Coronary artery (tissue), 2 donors: ENCODE measurements around the gene CSGALNACT2.

Experiments used
- DNase-seq: peaks from one replicate; pipeline ENCODE4 v3.0.0-alpha.2; 2017; ENCODE audit warnings: low spot score
- H3K27ac ChIP-seq, 2 donors: fragments of 200-600 bp; sonication (generic); one replicate each; pipeline ENCODE4 v1.5.1; 2016 to 2019
- H3K4me3 ChIP-seq: fragments of 200-600 bp; sonication (generic); 2 replicates; pipeline ENCODE4 v1.5.1; 2016; ENCODE audit warnings: mild to moderate bottlenecking, moderate library complexity
- CTCF ChIP-seq: fragments of 200-600 bp; sonication (generic); IDR thresholded peaks from one replicate; pipeline ENCODE4 v1.5.1; 2019; ENCODE audit warnings: antibody characterized with exemption

Gene CSGALNACT2

GRCh38 chr10:43117031-43117776 lies 21.0 kb upstream of the CSGALNACT2 start:
- Histone ChIP-seq H3K27ac (no peak overlapping the region), H3K4me3 (no peak overlapping the region)
- TF ChIP-seq CTCF = no peak
- no peak for DNase-seq

- TF ChIP-seq CTCF = no peak
- Histone ChIP-seq H3K4me3 (no peak overlapping the region), H3K27ac (no peak overlapping the region)
- DNase-seq = no peak
Measured at GRCh38 chr10:43117777-43118583, 20.3 kb upstream of the CSGALNACT2 start.

- no peak overlapping the region for H3K27ac ChIP-seq
- H3K4me3 ChIP-seq = no peak overlapping the region
- TF ChIP-seq CTCF = no peak
- no peak for DNase-seq
Measured at GRCh38 chr10:43118631-43119415, 19.4 kb upstream of the CSGALNACT2 start.

- Histone ChIP-seq H3K4me3 (no peak overlapping the region), H3K27ac (no peak overlapping the region)
- TF ChIP-seq CTCF = no peak
- DNase-seq = no peak
Measured at GRCh38 chr10:43119416-43120115, 18.7 kb upstream of the CSGALNACT2 start.

GRCh38 chr10:43120116-43120928 lies 17.9 kb upstream of the CSGALNACT2 start:
- peak; percentile 60 for DNase-seq
- Histone ChIP-seq H3K4me3 (no peak overlapping the region), H3K27ac (no peak overlapping the region)
- TF ChIP-seq CTCF = no peak

- Histone ChIP-seq H3K27ac (peak overlapping the region in 1 of 2 donors; percentile 47), H3K4me3 (no peak overlapping the region)
- TF ChIP-seq CTCF = no peak
- peak; percentile 60 for DNase-seq
Measured at GRCh38 chr10:43120929-43121314, 17.3 kb upstream of the CSGALNACT2 start.
